22Rv1 (cell line): ENCODE data around the gene CHRNB1.

Source experiments
- ZFX ChIP-seq: fragments of 450-650 bp; IDR thresholded peaks from 2 replicates; pipeline ENCODE4 v1.6.1; 2017; ENCODE audit warnings: antibody characterized with exemption, borderline replicate concordance
- TF ChIP-seq, protein P1 (sequence below): fragments of 450-650 bp; IDR thresholded peaks from 2 replicates; pipeline ENCODE4 v1.5.1; 2017; ENCODE audit warnings: mild to moderate bottlenecking

DNA sequence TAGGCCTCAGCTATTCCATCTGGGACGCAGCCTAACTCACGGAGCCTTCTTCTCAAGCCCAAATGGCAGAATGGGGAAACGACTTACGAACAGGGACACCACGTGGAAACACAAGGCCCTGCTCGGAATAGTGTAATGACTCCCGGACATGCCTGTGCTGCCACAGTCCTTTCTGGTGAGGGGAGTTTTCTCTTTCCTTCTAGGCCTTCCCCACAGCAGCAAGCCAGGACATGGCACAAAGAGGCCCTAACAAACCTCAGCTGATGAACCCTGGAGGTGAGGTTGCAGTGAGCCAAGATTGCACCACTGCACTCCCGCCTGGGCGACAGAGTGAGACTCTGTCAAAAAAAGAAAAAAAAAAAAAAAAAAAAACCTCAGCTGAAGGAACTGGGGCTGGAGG lies 19.2 kb downstream of the CHRNB1 start:
- TF ChIP-seq ZFX, result no peak
- TF ChIP-seq, protein P1, sequence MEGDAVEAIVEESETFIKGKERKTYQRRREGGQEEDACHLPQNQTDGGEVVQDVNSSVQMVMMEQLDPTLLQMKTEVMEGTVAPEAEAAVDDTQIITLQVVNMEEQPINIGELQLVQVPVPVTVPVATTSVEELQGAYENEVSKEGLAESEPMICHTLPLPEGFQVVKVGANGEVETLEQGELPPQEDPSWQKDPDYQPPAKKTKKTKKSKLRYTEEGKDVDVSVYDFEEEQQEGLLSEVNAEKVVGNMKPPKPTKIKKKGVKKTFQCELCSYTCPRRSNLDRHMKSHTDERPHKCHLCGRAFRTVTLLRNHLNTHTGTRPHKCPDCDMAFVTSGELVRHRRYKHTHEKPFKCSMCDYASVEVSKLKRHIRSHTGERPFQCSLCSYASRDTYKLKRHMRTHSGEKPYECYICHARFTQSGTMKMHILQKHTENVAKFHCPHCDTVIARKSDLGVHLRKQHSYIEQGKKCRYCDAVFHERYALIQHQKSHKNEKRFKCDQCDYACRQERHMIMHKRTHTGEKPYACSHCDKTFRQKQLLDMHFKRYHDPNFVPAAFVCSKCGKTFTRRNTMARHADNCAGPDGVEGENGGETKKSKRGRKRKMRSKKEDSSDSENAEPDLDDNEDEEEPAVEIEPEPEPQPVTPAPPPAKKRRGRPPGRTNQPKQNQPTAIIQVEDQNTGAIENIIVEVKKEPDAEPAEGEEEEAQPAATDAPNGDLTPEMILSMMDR, result no peak
